IMR-90 (cell line): ENCODE results near the gene COG7. TPM values are rescaled to one million over a fixed set of nuclear protein-coding genes. Genes with fewer than 3 reads are reported as not detected.

Experiments used
- ATAC-seq: fragments of 200-7000 bp; cut with Tn5 transposase; 2 replicates; pipeline ENCODE4 v1.9.1; 2020; ENCODE audit warnings: low read depth, mild to moderate bottlenecking, moderate library complexity
- BruUV-seq: library from RNA; stranded (reverse); fragments of 400-500 nt; replicated peaks from 2 replicates; lab custom pipeline; 2021; lab: Mats Ljungman, UMichigan
- CTCF ChIA-PET: fragments of 300-600 bp; formaldehyde crosslinking; extraction: SDS; loops from one replicate; lab custom pipeline; 2021; ENCODE audit warnings: antibody characterized with exemption; lab: Yijun Ruan, JAX
- POLR2A ChIA-PET: fragments of 300-600 bp; sonication (Branson Sonifier 250); formaldehyde crosslinking; loops from one replicate; lab custom pipeline; 2022; ENCODE audit warnings: antibody characterized with exemption; ENCODE audit not compliant: unreplicated experiment; lab: Charles Lee
- DNase-seq: peaks from one replicate; pipeline ENCODE4 v3.0.0; 2013
- H2AFZ ChIP-seq: replicated peaks from 2 replicates; pipeline ENCODE3; 2013; ENCODE audit warnings: low read length, mild to moderate bottlenecking; ENCODE audit not compliant: poor library complexity
- H2AK5ac ChIP-seq: 2 replicates; pipeline ENCODE4 v1.6.1; 2013; ENCODE audit warnings: low read depth, low read length, inconsistent platforms
- H2AK9ac ChIP-seq: replicated peaks from 2 replicates; pipeline ENCODE3; 2013; ENCODE audit warnings: mild to moderate bottlenecking, low read depth, low read length, moderate library complexity; ENCODE audit not compliant: poor library complexity
- H2BK120ac ChIP-seq: 2 replicates; pipeline ENCODE4 v1.6.1; 2013; ENCODE audit warnings: low read depth, low read length, inconsistent platforms
- H2BK15ac ChIP-seq: 3 replicates; pipeline ENCODE4 v1.6.1; 2013; ENCODE audit warnings: low read depth, low read length, inconsistent platforms
- H2BK20ac ChIP-seq: 2 replicates; pipeline ENCODE4 v1.6.1; 2013; ENCODE audit warnings: low read depth, mild to moderate bottlenecking, inconsistent platforms, low read length, moderate library complexity
- H2BK5ac ChIP-seq: 2 replicates; pipeline ENCODE4 v1.6.1; 2013; ENCODE audit warnings: mild to moderate bottlenecking, low read depth, low read length, inconsistent platforms; ENCODE audit not compliant: poor library complexity, severe bottlenecking
- H3K14ac ChIP-seq: replicated peaks from 2 replicates; pipeline ENCODE4 v1.6.1; 2013; ENCODE audit warnings: low read depth, low read length, inconsistent platforms
- H3K18ac ChIP-seq: 2 replicates; pipeline ENCODE4 v1.6.1; 2013; ENCODE audit warnings: low read depth, low read length, control low read depth
- H3K23ac ChIP-seq: 2 replicates; pipeline ENCODE4 v1.6.1; 2013; ENCODE audit warnings: low read depth, low read length, inconsistent platforms
- H3K27ac ChIP-seq: 2 replicates; pipeline ENCODE4 v1.5.1; 2013; ENCODE audit warnings: mild to moderate bottlenecking, control low read depth, low read length; ENCODE audit not compliant: insufficient read depth
- H3K27me3 ChIP-seq: 2 replicates; pipeline ENCODE4 v1.6.1; 2013; ENCODE audit warnings: low read length; ENCODE audit not compliant: control insufficient read depth, insufficient read depth
- H3K36me3 ChIP-seq: 2 replicates; pipeline ENCODE4 v1.6.1; 2013; ENCODE audit warnings: low read length, mixed read lengths; ENCODE audit not compliant: control insufficient read depth, insufficient read depth
- H3K4ac ChIP-seq: 2 replicates; pipeline ENCODE4 v1.6.1; 2013; ENCODE audit warnings: low read depth, low read length, inconsistent platforms
- H3K4me1 ChIP-seq: 2 replicates; pipeline ENCODE4 v1.6.1; 2013; ENCODE audit warnings: low read length, mixed read lengths; ENCODE audit not compliant: control insufficient read depth, insufficient read depth
- H3K4me2 ChIP-seq: 2 replicates; pipeline ENCODE4 v1.6.1; 2013; ENCODE audit warnings: low read depth, mild to moderate bottlenecking, control low read depth, low read length, moderate library complexity
- H3K4me3 ChIP-seq: 2 replicates; pipeline ENCODE4 v1.5.1; 2013; ENCODE audit warnings: low read depth, mild to moderate bottlenecking, control low read depth, low read length, moderate library complexity; ENCODE audit not compliant: insufficient read depth
- H3K56ac ChIP-seq: 2 replicates; pipeline ENCODE4 v1.6.1; 2013; ENCODE audit warnings: low read length, inconsistent platforms; ENCODE audit not compliant: insufficient read depth; ENCODE audit errors: extremely low read depth
- H3K79me1 ChIP-seq, 2 experiments: 2 replicates each; pipeline ENCODE4 v1.6.1; 2013; ENCODE audit warnings: low read length in 2 of 2, inconsistent platforms in 1 of 2, low read depth in 1 of 2
- H3K9ac ChIP-seq: 2 replicates; pipeline ENCODE4 v1.6.1; 2013; ENCODE audit warnings: low read depth, low read length, control low read depth
- H3K9me1 ChIP-seq: 2 replicates; pipeline ENCODE4 v1.6.1; 2013; ENCODE audit warnings: low read length, inconsistent platforms; ENCODE audit not compliant: insufficient read depth
- H3K9me3 ChIP-seq: 2 replicates; pipeline ENCODE4 v1.6.1; 2013; ENCODE audit warnings: low read length; ENCODE audit not compliant: control insufficient read depth, insufficient read depth
- H4K20me1 ChIP-seq: 2 replicates; pipeline ENCODE4 v1.6.1; 2013; ENCODE audit warnings: low read length, inconsistent platforms; ENCODE audit not compliant: insufficient read depth
- H4K5ac ChIP-seq: 2 replicates; pipeline ENCODE4 v1.6.1; 2013; ENCODE audit warnings: mild to moderate bottlenecking, low read depth, low read length, control low read depth
- H4K8ac ChIP-seq, 2 experiments: 2 replicates each; pipeline ENCODE4 v1.6.1; 2013; ENCODE audit warnings: low read depth in 2 of 2, low read length in 2 of 2, control low read depth in 1 of 2, inconsistent platforms in 1 of 2
- H4K91ac ChIP-seq: 2 replicates; pipeline ENCODE4 v1.6.1; 2013; ENCODE audit warnings: low read depth, low read length, inconsistent platforms; ENCODE audit not compliant: insufficient read depth
- BHLHE40 ChIP-seq: fragments of 150-350 bp; IDR thresholded peaks from 2 replicates; pipeline ENCODE4 v1.6.1; 2016; ENCODE audit warnings: mild to moderate bottlenecking, low read depth, low read length
- CEBPB ChIP-seq: IDR thresholded peaks from 2 replicates; pipeline ENCODE4 v1.6.1; 2012; ENCODE audit warnings: low read depth, low read length, improper control_type of control experiment
- CHD1 ChIP-seq: IDR thresholded peaks from 2 replicates; pipeline ENCODE4 v1.6.1; 2012; ENCODE audit warnings: low read depth, low read length, improper control_type of control experiment
- CTCF ChIP-seq: conservative IDR thresholded peaks from 2 replicates; pipeline ENCODE4 v1.5.1; 2012; ENCODE audit warnings: mild to moderate bottlenecking, low read depth, low read length, improper control_type of control experiment
- FOS ChIP-seq: fragments of 150-350 bp; IDR thresholded peaks from 2 replicates; pipeline ENCODE4 v1.6.1; 2016; ENCODE audit warnings: low read depth, low read length
- MAZ ChIP-seq: IDR thresholded peaks from 2 replicates; pipeline ENCODE4 v1.6.1; 2012; ENCODE audit warnings: low read depth, mild to moderate bottlenecking, low read length, improper control_type of control experiment, moderate library complexity, borderline replicate concordance
- MXI1 ChIP-seq: IDR thresholded peaks from 2 replicates; pipeline ENCODE4 v1.6.1; 2012; ENCODE audit warnings: low read depth, mild to moderate bottlenecking, low read length, moderate library complexity, borderline replicate concordance
- NFE2L2 ChIP-seq: fragments of 150-350 bp; IDR thresholded peaks from 2 replicates; pipeline ENCODE4 v1.6.1; 2016; ENCODE audit warnings: low read depth, mild to moderate bottlenecking, low read length
- RFX5 ChIP-seq: IDR thresholded peaks from 2 replicates; pipeline ENCODE4 v1.8.0; 2012; ENCODE audit warnings: low read depth, mild to moderate bottlenecking, low read length, moderate library complexity
- USF2 ChIP-seq: fragments of 150-350 bp; IDR thresholded peaks from 2 replicates; pipeline ENCODE4 v1.6.1; 2017; ENCODE audit warnings: mild to moderate bottlenecking, antibody characterized with exemption, low read length, low read depth
- WGBS, 2 experiments: methylation state at CpG; one replicate each; pipeline versions ENCODE4 v1.1.5 to v1.1.7; 2013; ENCODE audit warnings: missing lambda C conversion rate in 2 of 2; ENCODE audit not compliant: insufficient read length in 1 of 2; ENCODE audit errors: extremely low coverage in 2 of 2; 5-methylcytosine and 5-hydroxymethylcytosine counted together
- dilution Hi-C: fragments of 300-500 bp; cut with HindIII; formaldehyde crosslinking; loops from one replicate; pipeline ENCODE4 v1.14.3; 2018; ENCODE audit warnings: low sequenced_read_pairs; ENCODE audit not compliant: unreplicated experiment
- in situ Hi-C: fragments of 300-500 bp; cut with MboI; formaldehyde crosslinking; loops from 3 replicates; pipeline ENCODE4 v1.14.3; 2019; ENCODE audit warnings: low sequenced_read_pairs, inconsistent platforms, mixed read lengths
- intact Hi-C: fragments of 100-400 bp; cut with micrococcal nuclease; formaldehyde crosslinking; loops from 2 replicates; pipeline ENCODE4 v1.10.0; 2022
- polyA plus RNA-seq, 3 experiments: library from polyadenylated mRNA; depleted of rRNA; stranded (reverse); fragments of >200 nt; gene quantifications; 2 replicates each; pipeline ENCODE4 v1.2.3, GENCODE V29; 2012; ENCODE audit warnings: low replicate concordance in 1 of 3
- total RNA-seq: library from RNA; depleted of rRNA; stranded (reverse); fragments of >200 nt; gene quantifications from 2 replicates; pipeline ENCODE4 v1.2.3, GENCODE V29; 2012

COG7 gene
- total and polyA plus RNA-seq, 2 of the 4 experiments (the other 2 are of a cell fraction) = 28.5 to 43.7 TPM

- POLR2A ChIA-PET = no interaction called here
- Histone ChIP-seq H3K4me2 (no peak overlapping the region), H3K23ac (no peak overlapping the region), H4K8ac (no peak overlapping the region), H2AK9ac (no peak overlapping the region), H3K56ac (no peak overlapping the region), H3K36me3 (no peaks in the 10 kb centered on the region), H3K9ac (no peak overlapping the region), H2BK15ac (no peak overlapping the region), H3K14ac (no peak overlapping the region), H4K5ac (no peak overlapping the region), H2BK20ac (no peak overlapping the region), H3K4ac (no peak overlapping the region), H3K18ac (no peak overlapping the region), H3K9me3 (no peaks in the 10 kb centered on the region), H2AFZ (no peak overlapping the region), H4K20me1 (no peaks in the 10 kb centered on the region), H4K91ac (no peak overlapping the region), H3K27ac (no peak overlapping the region), H3K27me3 (no peaks in the 10 kb centered on the region), H3K9me1 (no peaks in the 10 kb centered on the region; the same call in 1 of the 2 replicates), H2AK5ac (no peak overlapping the region), H3K4me3 (no peak overlapping the region), H2BK120ac (no peak overlapping the region), H2BK5ac (no peak overlapping the region), H3K79me1 (no peaks in the 10 kb centered on the region), H3K4me1 (no peaks in the 10 kb centered on the region)
- BruUV-seq = no TSS peak
- dilution Hi-C loops (no loop called here), in situ Hi-C loops (no loop called here), intact Hi-C loops (no loop called here)
- 100% methylated on average over 1 of the region's 8 CpGs; no CpG with 5 or more reads in 1 of the 2 experiments for WGBS, 2 experiments
- CTCF ChIA-PET = interaction anchor here (0.6 kb wide), 1 partner anchor 244 kb away, joined by 5 read pairs; no protein-coding TSS in a partner anchor
- ATAC-seq = no peak
- TF ChIP-seq CEBPB (no peak), NFE2L2 (no peak), MAZ (no peak), BHLHE40 (no peak), MXI1 (no peak), FOS (no peak), RFX5 (no peak), USF2 (no peak), CTCF (no peak), CHD1 (no peak)
- DNase-seq = no peak
These were observed 95.2 kb downstream of the COG7 start for GRCh38 chr16:23357761-23358290.
